GM12892 (cell line): ENCODE results near the gene ZBTB38.

Experiments used
- POLR2A ChIP-seq: IDR thresholded peaks from 2 replicates; pipeline ENCODE4 v1.6.1; 2011; ENCODE audit warnings: low read depth, low read length, control low read depth
- POLR2AphosphoS5 ChIP-seq: IDR thresholded peaks from 2 replicates; pipeline ENCODE4 v1.6.1; 2011; ENCODE audit warnings: low read depth, low read length, control low read depth

GRCh38 chr3:141330718-141331376 lies 37.5 kb upstream of the ZBTB38 start:
- TF ChIP-seq POLR2AphosphoS5 = no peak
- no peak for TF ChIP-seq POLR2A
